ENCODE results near the gene CTNND1.
A peak's percentile ranks its signal among the peaks of the same experiment; 100 is the strongest.
"Not testable (repeated sequence)": the region's sequence is repeated elsewhere in the genome, so short reads cannot be mapped to it uniquely, and the experiment has no call there.

The CTNND1 gene

GRCh38 chr11:57761301-57762234, at the start of gene CTNND1:
Gene CTNND1 (plus strand): TSS chr11:57761802. CDS start chr11:57791479, 29,677 bp downstream.
- H3K9me3 ChIP-seq (ENCODE audit: control insufficient read depth, insufficient read depth, low read depth, low read length): no peaks in the 10 kb centered on the region
- no peaks in the 10 kb centered on the region for H3K27me3 ChIP-seq (ENCODE audit: control insufficient read depth, insufficient read depth, low read length)
- H3K36me3 ChIP-seq (ENCODE audit: control insufficient read depth, insufficient read depth, low read length): no peaks in the 10 kb centered on the region
- peaks cover 17% of the 10 kb centered on the region for H3K4me1 ChIP-seq (ENCODE audit: control insufficient read depth, insufficient read depth, low read length)
- H3K9ac ChIP-seq (ENCODE audit: low read length): peak within 1 kb of the TSS; percentile 90
- H3K4me3 ChIP-seq (ENCODE audit: low read depth, low read length): peak within 1 kb of the TSS; percentile 86
- H3K27ac ChIP-seq (ENCODE audit: low read depth, low read length): peak within 1 kb of the TSS; percentile 83

GRCh38 chr11:57712256-57713150, 49.1 kb upstream of the CTNND1 start, which contains the start of gene TMX2:
Gene TMX2 (plus strand): TSS chr11:57712593. CDS start chr11:57712619, 26 bp downstream.
- Histone ChIP-seq H3K36me3 (ENCODE audit: control insufficient read depth, insufficient read depth, low read length) (peaks cover 3% of the 10 kb centered on the region; the same call in 1 of the 2 replicates), H3K27me3 (ENCODE audit: control insufficient read depth, insufficient read depth, low read length) (no peaks in the 10 kb centered on the region), H3K9ac (ENCODE audit: low read length) (peak within 1 kb of the TSS; percentile 92), H3K4me3 (ENCODE audit: low read depth, low read length) (peak within 1 kb of the TSS; percentile 94), H3K27ac (ENCODE audit: low read depth, low read length) (peak within 1 kb of the TSS; percentile 67), H3K4me1 (ENCODE audit: control insufficient read depth, insufficient read depth, low read length) (no peaks in the 10 kb centered on the region), H3K9me3 (ENCODE audit: control insufficient read depth, insufficient read depth, low read depth, low read length) (no peaks in the 10 kb centered on the region)

GRCh38 chr11:57713835-57714234, 47.8 kb upstream of the CTNND1 start:
- no peaks in the 10 kb centered on the region for H3K27me3 ChIP-seq (ENCODE audit: control insufficient read depth, insufficient read depth, low read length)
- H3K9me3 ChIP-seq (ENCODE audit: control insufficient read depth, insufficient read depth, low read depth, low read length): peaks cover 7% of the 10 kb centered on the region; the same call in 1 of the 2 replicates
- no peaks in the 10 kb centered on the region for H3K4me1 ChIP-seq (ENCODE audit: control insufficient read depth, insufficient read depth, low read length)
- H3K36me3 ChIP-seq (ENCODE audit: control insufficient read depth, insufficient read depth, low read length): peaks cover 9% of the 10 kb centered on the region
- peak overlapping the region; percentile 94 for H3K4me3 ChIP-seq (ENCODE audit: low read depth, low read length)
- H3K9ac ChIP-seq (ENCODE audit: low read length): no peak overlapping the region
- H3K27ac ChIP-seq (ENCODE audit: low read depth, low read length): no peak overlapping the region

GRCh38 chr11:57716726-57717125, 44.9 kb upstream of the CTNND1 start:
- H3K27me3 ChIP-seq (ENCODE audit: control insufficient read depth, insufficient read depth, low read length); H3K9me3 ChIP-seq (ENCODE audit: control insufficient read depth, insufficient read depth, low read depth, low read length); H3K27ac ChIP-seq (ENCODE audit: low read depth, low read length); H3K4me3 ChIP-seq (ENCODE audit: low read depth, low read length); H3K4me1 ChIP-seq (ENCODE audit: control insufficient read depth, insufficient read depth, low read length); H3K9ac ChIP-seq (ENCODE audit: low read length): not testable (repeated sequence)
- H3K36me3 ChIP-seq (ENCODE audit: control insufficient read depth, insufficient read depth, low read length): peaks cover 24% of the 10 kb centered on the region

GRCh38 chr11:57727185-57727584, 34.4 kb upstream of the CTNND1 start:
- Histone ChIP-seq H3K4me3 (ENCODE audit: low read depth, low read length) (no peak overlapping the region), H3K27me3 (ENCODE audit: control insufficient read depth, insufficient read depth, low read length) (no peaks in the 10 kb centered on the region), H3K4me1 (ENCODE audit: control insufficient read depth, insufficient read depth, low read length) (peaks cover 16% of the 10 kb centered on the region), H3K9ac (ENCODE audit: low read length) (no peak overlapping the region), H3K36me3 (ENCODE audit: control insufficient read depth, insufficient read depth, low read length) (no peaks in the 10 kb centered on the region; the same call in 1 of the 2 replicates), H3K9me3 (ENCODE audit: control insufficient read depth, insufficient read depth, low read depth, low read length) (no peaks in the 10 kb centered on the region), H3K27ac (ENCODE audit: low read depth, low read length) (no peak overlapping the region)

GRCh38 chr11:57728829-57729228, 32.8 kb upstream of the CTNND1 start:
- H3K36me3 ChIP-seq (ENCODE audit: control insufficient read depth, insufficient read depth, low read length): no peaks in the 10 kb centered on the region; the same call in 1 of the 2 replicates
- no peaks in the 10 kb centered on the region for H3K9me3 ChIP-seq (ENCODE audit: control insufficient read depth, insufficient read depth, low read depth, low read length)
- no peaks in the 10 kb centered on the region for H3K27me3 ChIP-seq (ENCODE audit: control insufficient read depth, insufficient read depth, low read length)
- H3K27ac ChIP-seq (ENCODE audit: low read depth, low read length): peak overlapping the region; percentile 81
- no peak overlapping the region for H3K4me3 ChIP-seq (ENCODE audit: low read depth, low read length)
- peaks cover 16% of the 10 kb centered on the region for H3K4me1 ChIP-seq (ENCODE audit: control insufficient read depth, insufficient read depth, low read length)
- peak overlapping the region; percentile 22 for H3K9ac ChIP-seq (ENCODE audit: low read length)

GRCh38 chr11:57729479-57729878, 32.1 kb upstream of the CTNND1 start:
- Histone ChIP-seq H3K27ac (ENCODE audit: low read depth, low read length) (peak overlapping the region; percentile 81), H3K9ac (ENCODE audit: low read length) (no peak overlapping the region)

GRCh38 chr11:57732661-57733060, 28.9 kb upstream of the CTNND1 start:
- H3K9ac ChIP-seq (ENCODE audit: low read length): no peak overlapping the region
- no peak overlapping the region for H3K4me3 ChIP-seq (ENCODE audit: low read depth, low read length)
- peaks cover 25% of the 10 kb centered on the region for H3K4me1 ChIP-seq (ENCODE audit: control insufficient read depth, insufficient read depth, low read length)
- H3K9me3 ChIP-seq (ENCODE audit: control insufficient read depth, insufficient read depth, low read depth, low read length): no peaks in the 10 kb centered on the region
- no peaks in the 10 kb centered on the region for H3K27me3 ChIP-seq (ENCODE audit: control insufficient read depth, insufficient read depth, low read length)
- H3K27ac ChIP-seq (ENCODE audit: low read depth, low read length): no peak overlapping the region
- peaks cover 9% of the 10 kb centered on the region for H3K36me3 ChIP-seq (ENCODE audit: control insufficient read depth, insufficient read depth, low read length)

More at GRCh38 chr11:57729479-57729878, 32.1 kb upstream of the CTNND1 start:
- Histone ChIP-seq H3K9me3 (ENCODE audit: control insufficient read depth, insufficient read depth, low read depth, low read length) (no peaks in the 10 kb centered on the region), H3K4me3 (ENCODE audit: low read depth, low read length) (no peak overlapping the region), H3K4me1 (ENCODE audit: control insufficient read depth, insufficient read depth, low read length) (peaks cover 16% of the 10 kb centered on the region), H3K27me3 (ENCODE audit: control insufficient read depth, insufficient read depth, low read length) (no peaks in the 10 kb centered on the region), H3K36me3 (ENCODE audit: control insufficient read depth, insufficient read depth, low read length) (peaks cover 4% of the 10 kb centered on the region)

GRCh38 chr11:57735619-57736298, 25.8 kb upstream of the CTNND1 start:
- Histone ChIP-seq H3K9me3 (ENCODE audit: control insufficient read depth, insufficient read depth, low read depth, low read length) (no peaks in the 10 kb centered on the region), H3K4me3 (ENCODE audit: low read depth, low read length) (no peak overlapping the region), H3K4me1 (ENCODE audit: control insufficient read depth, insufficient read depth, low read length) (peaks cover 9% of the 10 kb centered on the region; the same call in 1 of the 2 replicates), H3K36me3 (ENCODE audit: control insufficient read depth, insufficient read depth, low read length) (peaks cover 35% of the 10 kb centered on the region), H3K27me3 (ENCODE audit: control insufficient read depth, insufficient read depth, low read length) (no peaks in the 10 kb centered on the region), H3K9ac (ENCODE audit: low read length) (no peak overlapping the region), H3K27ac (ENCODE audit: low read depth, low read length) (no peak overlapping the region)

All from HUES6 (cell line).